Measurements from ENCODE around the gene LILRA5. TPM values are rescaled to one million over a fixed set of nuclear protein-coding genes. Genes with fewer than 3 reads are reported as not detected.
A peak's percentile ranks its signal among the peaks of the same experiment; 100 is the strongest.

Gene LILRA5
- polyA plus RNA-seq, 1 donor from 2014 or later: not detected

DNA sequence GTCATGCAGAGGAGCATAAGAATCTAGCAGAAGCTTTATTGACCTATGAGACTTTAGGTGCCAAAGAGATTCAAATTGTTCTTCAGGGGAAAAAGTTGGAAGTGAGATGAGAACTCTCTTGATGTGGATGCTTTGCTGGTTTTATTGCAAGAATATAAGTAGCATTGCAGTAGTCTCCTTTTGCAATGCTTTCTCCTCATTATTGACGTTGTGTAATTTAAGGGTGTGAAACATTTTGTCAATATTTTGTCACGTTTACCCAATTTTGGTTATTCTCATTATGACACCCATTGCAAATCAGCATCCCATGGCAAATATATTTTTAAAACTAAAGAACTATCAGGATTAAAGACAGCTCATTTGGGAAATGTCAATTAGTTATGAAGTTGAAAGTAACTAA, 44.0 kb downstream of the LILRA5 start:
- H3K27me3 ChIP-seq (ENCODE audit: insufficient read depth, low read depth, low read length): no peaks in the 10 kb centered on the region
- H3K9me3 ChIP-seq (ENCODE audit: low read length): no peaks in the 10 kb centered on the region
- no peaks in the 10 kb centered on the region for H3F3A ChIP-seq (ENCODE audit: insufficient read depth, low read length, poor library complexity, severe bottlenecking)
- H4K20me1 ChIP-seq (ENCODE audit: insufficient read depth): no peaks in the 10 kb centered on the region
- H3K36me3 ChIP-seq (ENCODE audit: insufficient read depth, low read length): no peaks in the 10 kb centered on the region
- H3K79me2 ChIP-seq (replicated peaks; ENCODE audit: insufficient read depth, low read length): no peaks in the 10 kb centered on the region
- no peak overlapping the region for H3K4me2 ChIP-seq (ENCODE audit: low read length)
- no peak overlapping the region for H3K4me3 ChIP-seq (ENCODE audit: low read length)
- TF ChIP-seq SMC3 (conservative IDR thresholded peaks at IDR 0.05; ENCODE audit: poor library complexity) (no peak), MXI1 (conservative IDR thresholded peaks at IDR 0.05; ENCODE audit: poor library complexity, severe bottlenecking) (no peak), RAD21 (conservative IDR thresholded peaks at IDR 0.05) (no peak), POLR2AphosphoS5 (IDR thresholded peaks at IDR 0.05) (no peak), EP300 (conservative IDR thresholded peaks at IDR 0.05; ENCODE audit: poor library complexity, severe bottlenecking) (no peak), EZH2 (IDR thresholded peaks at IDR 0.05; ENCODE audit: borderline replicate concordance, insufficient read depth, low read length, poor library complexity, severe bottlenecking) (no peak), TAF1 (IDR thresholded peaks at IDR 0.05; ENCODE audit: low read depth) (no peak)
- TF ChIP-seq, protein P1, sequence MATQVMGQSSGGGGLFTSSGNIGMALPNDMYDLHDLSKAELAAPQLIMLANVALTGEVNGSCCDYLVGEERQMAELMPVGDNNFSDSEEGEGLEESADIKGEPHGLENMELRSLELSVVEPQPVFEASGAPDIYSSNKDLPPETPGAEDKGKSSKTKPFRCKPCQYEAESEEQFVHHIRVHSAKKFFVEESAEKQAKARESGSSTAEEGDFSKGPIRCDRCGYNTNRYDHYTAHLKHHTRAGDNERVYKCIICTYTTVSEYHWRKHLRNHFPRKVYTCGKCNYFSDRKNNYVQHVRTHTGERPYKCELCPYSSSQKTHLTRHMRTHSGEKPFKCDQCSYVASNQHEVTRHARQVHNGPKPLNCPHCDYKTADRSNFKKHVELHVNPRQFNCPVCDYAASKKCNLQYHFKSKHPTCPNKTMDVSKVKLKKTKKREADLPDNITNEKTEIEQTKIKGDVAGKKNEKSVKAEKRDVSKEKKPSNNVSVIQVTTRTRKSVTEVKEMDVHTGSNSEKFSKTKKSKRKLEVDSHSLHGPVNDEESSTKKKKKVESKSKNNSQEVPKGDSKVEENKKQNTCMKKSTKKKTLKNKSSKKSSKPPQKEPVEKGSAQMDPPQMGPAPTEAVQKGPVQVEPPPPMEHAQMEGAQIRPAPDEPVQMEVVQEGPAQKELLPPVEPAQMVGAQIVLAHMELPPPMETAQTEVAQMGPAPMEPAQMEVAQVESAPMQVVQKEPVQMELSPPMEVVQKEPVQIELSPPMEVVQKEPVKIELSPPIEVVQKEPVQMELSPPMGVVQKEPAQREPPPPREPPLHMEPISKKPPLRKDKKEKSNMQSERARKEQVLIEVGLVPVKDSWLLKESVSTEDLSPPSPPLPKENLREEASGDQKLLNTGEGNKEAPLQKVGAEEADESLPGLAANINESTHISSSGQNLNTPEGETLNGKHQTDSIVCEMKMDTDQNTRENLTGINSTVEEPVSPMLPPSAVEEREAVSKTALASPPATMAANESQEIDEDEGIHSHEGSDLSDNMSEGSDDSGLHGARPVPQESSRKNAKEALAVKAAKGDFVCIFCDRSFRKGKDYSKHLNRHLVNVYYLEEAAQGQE (IDR thresholded peaks at IDR 0.05; ENCODE audit: borderline replicate concordance): no peak
- TF ChIP-seq, protein P2, sequence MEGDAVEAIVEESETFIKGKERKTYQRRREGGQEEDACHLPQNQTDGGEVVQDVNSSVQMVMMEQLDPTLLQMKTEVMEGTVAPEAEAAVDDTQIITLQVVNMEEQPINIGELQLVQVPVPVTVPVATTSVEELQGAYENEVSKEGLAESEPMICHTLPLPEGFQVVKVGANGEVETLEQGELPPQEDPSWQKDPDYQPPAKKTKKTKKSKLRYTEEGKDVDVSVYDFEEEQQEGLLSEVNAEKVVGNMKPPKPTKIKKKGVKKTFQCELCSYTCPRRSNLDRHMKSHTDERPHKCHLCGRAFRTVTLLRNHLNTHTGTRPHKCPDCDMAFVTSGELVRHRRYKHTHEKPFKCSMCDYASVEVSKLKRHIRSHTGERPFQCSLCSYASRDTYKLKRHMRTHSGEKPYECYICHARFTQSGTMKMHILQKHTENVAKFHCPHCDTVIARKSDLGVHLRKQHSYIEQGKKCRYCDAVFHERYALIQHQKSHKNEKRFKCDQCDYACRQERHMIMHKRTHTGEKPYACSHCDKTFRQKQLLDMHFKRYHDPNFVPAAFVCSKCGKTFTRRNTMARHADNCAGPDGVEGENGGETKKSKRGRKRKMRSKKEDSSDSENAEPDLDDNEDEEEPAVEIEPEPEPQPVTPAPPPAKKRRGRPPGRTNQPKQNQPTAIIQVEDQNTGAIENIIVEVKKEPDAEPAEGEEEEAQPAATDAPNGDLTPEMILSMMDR (IDR thresholded peaks at IDR 0.05; ENCODE audit: poor library complexity, severe bottlenecking): no peak
- H3K9ac ChIP-seq (ENCODE audit: low read length): no peak overlapping the region
- no peak overlapping the region for H2AFZ ChIP-seq (ENCODE audit: low read depth, low read length)
- H3K9me2 ChIP-seq (ENCODE audit: insufficient read depth, low read length): no peaks in the 10 kb centered on the region
- H3K27ac ChIP-seq (ENCODE audit: low read length): no peak overlapping the region

DNA sequence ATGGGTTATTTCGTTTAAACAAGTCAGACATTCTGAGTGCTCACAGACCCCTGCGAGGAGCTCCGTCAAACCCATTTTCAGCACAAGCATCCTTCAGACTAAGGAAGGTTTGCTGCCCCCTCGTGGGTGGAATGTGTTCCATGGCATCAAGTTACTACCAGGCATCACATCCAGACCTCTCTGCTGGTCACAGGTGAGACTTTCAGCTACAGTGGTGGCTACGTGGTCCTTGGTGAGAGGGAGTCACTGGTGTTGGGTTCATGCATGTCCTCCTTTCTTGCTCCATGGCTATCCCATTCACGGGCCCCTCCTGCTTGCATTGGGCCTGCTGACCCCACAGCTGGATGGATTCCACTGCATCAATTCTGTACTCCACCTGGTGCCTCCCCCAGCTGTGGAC, 46.8 kb downstream of the LILRA5 start:
- Histone ChIP-seq H4K20me1 (ENCODE audit: insufficient read depth) (no peaks in the 10 kb centered on the region), H3K36me3 (ENCODE audit: insufficient read depth, low read length) (no peaks in the 10 kb centered on the region), H3K4me2 (ENCODE audit: low read length) (no peak overlapping the region), H3K79me2 (replicated peaks; ENCODE audit: insufficient read depth, low read length) (no peaks in the 10 kb centered on the region), H3K9ac (ENCODE audit: low read length) (no peak overlapping the region), H3F3A (ENCODE audit: insufficient read depth, low read length, poor library complexity, severe bottlenecking) (no peaks in the 10 kb centered on the region), H3K27me3 (ENCODE audit: insufficient read depth, low read depth, low read length) (no peaks in the 10 kb centered on the region), H3K9me3 (ENCODE audit: low read length) (no peaks in the 10 kb centered on the region), H3K9me2 (ENCODE audit: insufficient read depth, low read length) (no peaks in the 10 kb centered on the region), H2AFZ (ENCODE audit: low read depth, low read length) (no peak overlapping the region), H3K4me3 (ENCODE audit: low read length) (no peak overlapping the region), H3K27ac (ENCODE audit: low read length) (no peak overlapping the region)
- no peak for TF ChIP-seq MXI1 (conservative IDR thresholded peaks at IDR 0.05; ENCODE audit: poor library complexity, severe bottlenecking)
- TF ChIP-seq, protein P2 (IDR thresholded peaks at IDR 0.05; ENCODE audit: poor library complexity, severe bottlenecking): peak; percentile 65
- no peak for TF ChIP-seq POLR2AphosphoS5 (IDR thresholded peaks at IDR 0.05)
- peak; percentile 61 for TF ChIP-seq SMC3 (conservative IDR thresholded peaks at IDR 0.05; ENCODE audit: poor library complexity)
- peak; percentile 52 for TF ChIP-seq RAD21 (conservative IDR thresholded peaks at IDR 0.05)
